A549 treated with CpdA at 1 μM for 4 hours (cell line): ENCODE results near the gene TREM2. TPM values are rescaled to one million over a fixed set of nuclear protein-coding genes. Genes with fewer than 3 reads are reported as not detected.

ENCODE experiments used
- total RNA-seq: library from RNA; stranded (reverse); fragments of 200-300 nt; extraction: Qiagen RNA extraction; gene quantifications from 5 replicates; pipeline ENCODE4 v1.2.3, GENCODE V29; 2022; ENCODE audit warnings: low read depth

The TREM2 gene
- total RNA-seq: not detected in 5 replicates

GRCh38 chr6:41162687-41163418 lies at the start of gene TREM2:
Gene TREM2 (minus strand): TSS chr6:41163116. CDS start chr6:41163082, 34 bp downstream.

GRCh38 chr6:41200901-41201763 lies 38.2 kb upstream of the TREM2 start, which contains the start of gene TREML2:
Gene TREML2 (minus strand): TSS chr6:41201149. CDS start chr6:41201008, 141 bp downstream.

GRCh38 chr6:41153992-41154625 lies 8.8 kb downstream of the TREM2 start, which contains the start of gene TREML1:
Gene TREML1 (minus strand): TSS chr6:41154347. CDS start chr6:41154288, 59 bp downstream.

Other genes with a start within 250 kb of the TREM2 start
- 0.20 to 0.40 TPM (median 0.34 TPM) in 5 replicates for gene UNC5CL, start 123.9 kb downstream of the TREM2 start, total RNA-seq
- gene TSPO2, start 120.6 kb downstream of the TREM2 start, total RNA-seq: 0.10 TPM in 1 of 5 replicates, not detected in the others
- not detected in 5 replicates for gene APOBEC2, start 109.9 kb downstream of the TREM2 start, total RNA-seq
- 18.8 to 23.2 TPM (median 20.5 TPM) in 5 replicates for gene OARD1, start 90.8 kb downstream of the TREM2 start, total RNA-seq
- gene NFYA, start 90.1 kb downstream of the TREM2 start, total RNA-seq: 11.5 to 15.4 TPM (median 14.2 TPM) in 5 replicates
- gene TREML1, start 8.8 kb downstream of the TREM2 start, total RNA-seq: not detected in 5 replicates
- gene TREML2, start 38.0 kb upstream of the TREM2 start, total RNA-seq: not detected in 5 replicates
- gene TREML4, start 65.2 kb upstream of the TREM2 start, total RNA-seq: not detected in 5 replicates
- 0.23 to 0.49 TPM (median 0.29 TPM) in 3 of 5 replicates, not detected in the others for gene TREM1, start 123.6 kb upstream of the TREM2 start, total RNA-seq
- gene NCR2, start 172.5 kb upstream of the TREM2 start, total RNA-seq: not detected in 5 replicates